ENCODE measurements around the gene BCAT1.
A peak's percentile ranks its signal among the peaks of the same experiment; 100 is the strongest.

Gene BCAT1

GRCh38 chr12:24803430-24804245, 145.3 kb downstream of the BCAT1 start:
- DNase-seq, result peak; percentile 64

- peak; percentile 72 for DNase-seq
Measured at GRCh38 chr12:24798335-24798734, 150.6 kb downstream of the BCAT1 start.

- no peak for DNase-seq
Measured at GRCh38 chr12:24797901-24798300, 151.0 kb downstream of the BCAT1 start.

GRCh38 chr12:24796876-24797275, 152.0 kb downstream of the BCAT1 start:
- no peak for DNase-seq

- DNase-seq, result no peak
Measured at GRCh38 chr12:24795699-24796347, 153.1 kb downstream of the BCAT1 start.

- no peak for DNase-seq
Measured at GRCh38 chr12:24791622-24792021, 157.3 kb downstream of the BCAT1 start.

- no peak for DNase-seq
Measured at GRCh38 chr12:24788886-24789285, 160.0 kb downstream of the BCAT1 start.

GRCh38 chr12:24780697-24781368, 168.1 kb downstream of the BCAT1 start:
- DNase-seq, result no peak

GRCh38 chr12:24778486-24779304, 170.2 kb downstream of the BCAT1 start:
- peak; percentile 23 for DNase-seq

- DNase-seq, result no peak
Measured at GRCh38 chr12:24777359-24777758, 171.5 kb downstream of the BCAT1 start.

GRCh38 chr12:24776861-24777260, 172.0 kb downstream of the BCAT1 start:
- DNase-seq, result peak; percentile 34

- DNase-seq, result no peak
Measured at GRCh38 chr12:24775073-24775472, 173.8 kb downstream of the BCAT1 start.

GRCh38 chr12:24773996-24774395, 174.9 kb downstream of the BCAT1 start:
- no peak for DNase-seq

GRCh38 chr12:24772813-24773212, 176.1 kb downstream of the BCAT1 start:
- DNase-seq, result no peak

GRCh38 chr12:24770821-24771220, 178.1 kb downstream of the BCAT1 start:
- DNase-seq, result no peak

- DNase-seq, result no peak
Measured at GRCh38 chr12:24770334-24770733, 178.6 kb downstream of the BCAT1 start.

- no peak for DNase-seq
Measured at GRCh38 chr12:24769682-24770081, 179.2 kb downstream of the BCAT1 start.

- no peak for DNase-seq
Measured at GRCh38 chr12:24768415-24768814, 180.5 kb downstream of the BCAT1 start.

GRCh38 chr12:24767016-24767415, 181.9 kb downstream of the BCAT1 start:
- no peak for DNase-seq

GRCh38 chr12:24764712-24765111, 184.2 kb downstream of the BCAT1 start:
- no peak for DNase-seq

GRCh38 chr12:24760606-24761378, 188.1 kb downstream of the BCAT1 start:
- no peak for DNase-seq

GRCh38 chr12:24760162-24760561, 188.7 kb downstream of the BCAT1 start:
- DNase-seq, result no peak

Data from MV-4-11 (cell line).